ENCODE results near the gene TIMM50.

Gene TIMM50

GRCh38 chr19:39502640-39503417, 22.2 kb downstream of the TIMM50 start:
- no peak for DNase-seq

GRCh38 chr19:39506598-39506943, 25.9 kb downstream of the TIMM50 start:
- DNase-seq: no peak

GRCh38 chr19:39506944-39507714, 26.5 kb downstream of the TIMM50 start:
- DNase-seq: no peak

GRCh38 chr19:39507715-39508364, 27.2 kb downstream of the TIMM50 start:
- DNase-seq: no peak

GRCh38 chr19:39508629-39509028, 28.0 kb downstream of the TIMM50 start:
- no peak for DNase-seq

GRCh38 chr19:39509233-39509632, 28.6 kb downstream of the TIMM50 start:
- no peak for DNase-seq

- DNase-seq: no peak
These were observed 32.4 kb downstream of the TIMM50 start for GRCh38 chr19:39512988-39513387.

GRCh38 chr19:39514840-39515550, 34.4 kb downstream of the TIMM50 start, which contains the start of gene SELENOV:
Gene SELENOV (plus strand): TSS chr19:39515139. CDS start chr19:39515213, 74 bp downstream.
- DNase-seq: peak; percentile 40

GRCh38 chr19:39515551-39516191, 35.0 kb downstream of the TIMM50 start:
- DNase-seq: no peak

- DNase-seq: no peak
These were observed 35.6 kb downstream of the TIMM50 start for GRCh38 chr19:39516270-39516669.

- DNase-seq: no peak
These were observed 36.8 kb downstream of the TIMM50 start for GRCh38 chr19:39517432-39517831.

GRCh38 chr19:39518458-39518857, 37.8 kb downstream of the TIMM50 start:
- no peak for DNase-seq

- DNase-seq: no peak
These were observed 38.3 kb downstream of the TIMM50 start for GRCh38 chr19:39518975-39519374.

GRCh38 chr19:39520541-39521484, 40.2 kb downstream of the TIMM50 start:
- no peak for DNase-seq

- no peak for DNase-seq
These were observed 43.9 kb downstream of the TIMM50 start for GRCh38 chr19:39524495-39524894.

- no peak for DNase-seq
These were observed 44.6 kb downstream of the TIMM50 start for GRCh38 chr19:39525205-39525604.

GRCh38 chr19:39531834-39532232, 51.2 kb downstream of the TIMM50 start:
- no peak for DNase-seq

GRCh38 chr19:39532233-39533002, 51.8 kb downstream of the TIMM50 start, which contains the start of gene EID2B:
Gene EID2B (minus strand): TSS chr19:39532852. CDS start chr19:39532802, 50 bp downstream.
- peak; percentile 95 for DNase-seq

GRCh38 chr19:39533003-39533512, 52.4 kb downstream of the TIMM50 start:
- no peak for DNase-seq

GRCh38 chr19:39533791-39534190, 53.2 kb downstream of the TIMM50 start:
- DNase-seq: no peak
